HepG2 (cell line): ENCODE measurements around the gene LTC4S. TPM values are rescaled to one million over a fixed set of nuclear protein-coding genes. Genes with fewer than 3 reads are reported as not detected.

Experiments
- ARID4A ChIP-seq: sonication (generic); formaldehyde crosslinking; IDR thresholded peaks from 2 replicates; pipeline ENCODE4 v1.5.0; 2020; ENCODE audit warnings: mild to moderate bottlenecking, missing genetic modification reagents, borderline replicate concordance
- ATM ChIP-seq: fragments of 450-650 bp; IDR thresholded peaks from 2 replicates; pipeline ENCODE4 v1.7.1; 2017; ENCODE audit warnings: mild to moderate bottlenecking, borderline replicate concordance
- BRCA1 ChIP-seq: sonication (generic); formaldehyde crosslinking; IDR thresholded peaks from 2 replicates; pipeline ENCODE4 v1.4.0; 2020; ENCODE audit warnings: missing genetic modification reagents
- HOXA3 ChIP-seq: sonication (generic); formaldehyde crosslinking; IDR thresholded peaks from 2 replicates; pipeline ENCODE4 v1.5.0; 2020; ENCODE audit warnings: missing genetic modification reagents
- IRX3 ChIP-seq: sonication (generic); formaldehyde crosslinking; IDR thresholded peaks from 2 replicates; pipeline ENCODE4 v1.8.1; 2023; ENCODE audit warnings: mild to moderate bottlenecking, low read depth, missing genetic modification reagents, borderline replicate concordance
- KAT2B ChIP-seq: fragments of 150-350 bp; IDR thresholded peaks from 2 replicates; pipeline ENCODE4 v1.6.1; 2014; ENCODE audit warnings: low read depth, low read length, borderline replicate concordance
- MYNN ChIP-seq: sonication (generic); formaldehyde crosslinking; IDR thresholded peaks from 2 replicates; pipeline ENCODE4 v1.4.0; 2020; ENCODE audit warnings: mild to moderate bottlenecking, low read depth, missing genetic modification reagents
- NFKB2 ChIP-seq: sonication (generic); formaldehyde crosslinking; IDR thresholded peaks from 2 replicates; pipeline ENCODE4 v1.4.0; 2020; ENCODE audit warnings: missing genetic modification reagents, borderline replicate concordance
- NKX3-1 ChIP-seq: sonication (generic); formaldehyde crosslinking; IDR thresholded peaks from 2 replicates; pipeline ENCODE4 v1.5.0; 2020; ENCODE audit warnings: missing genetic modification reagents
- SP140L ChIP-seq: sonication (generic); formaldehyde crosslinking; IDR thresholded peaks from 2 replicates; pipeline ENCODE4 v1.4.0; 2020; ENCODE audit warnings: missing genetic modification reagents, borderline replicate concordance
- SP5 ChIP-seq: IDR thresholded peaks from 2 replicates; pipeline ENCODE4 v1.6.1; 2016; ENCODE audit warnings: low read depth, borderline replicate concordance
- TP53 ChIP-seq: sonication (generic); formaldehyde crosslinking; conservative IDR thresholded peaks from 2 replicates; pipeline ENCODE4 v1.4.0; 2020; ENCODE audit warnings: missing genetic modification reagents
- ZEB1 ChIP-seq: IDR thresholded peaks from 2 replicates; pipeline ENCODE4 v1.6.1; 2012; ENCODE audit warnings: mild to moderate bottlenecking, low read depth, inconsistent platforms; ENCODE audit not compliant: insufficient replicate concordance
- ZKSCAN5 ChIP-seq: sonication (generic); formaldehyde crosslinking; IDR thresholded peaks from 2 replicates; pipeline ENCODE4 v1.5.1; 2020; ENCODE audit warnings: mild to moderate bottlenecking, missing genetic modification reagents
- ZNF382 ChIP-seq: sonication (generic); formaldehyde crosslinking; IDR thresholded peaks from 2 replicates; pipeline ENCODE4 v1.5.0; 2020; ENCODE audit warnings: missing genetic modification reagents, mild to moderate bottlenecking, borderline replicate concordance
- ZNF430 ChIP-seq: sonication (generic); formaldehyde crosslinking; IDR thresholded peaks from 2 replicates; pipeline ENCODE4 v1.9.0; 2021; ENCODE audit warnings: mild to moderate bottlenecking, missing genetic modification reagents
- ZNF563 ChIP-seq: sonication (generic); formaldehyde crosslinking; IDR thresholded peaks from 2 replicates; pipeline ENCODE4 v1.8.0; 2022; ENCODE audit warnings: mild to moderate bottlenecking, moderate library complexity, missing genetic modification reagents
- ZNF691 ChIP-seq: sonication (generic); formaldehyde crosslinking; IDR thresholded peaks from 2 replicates; pipeline ENCODE4 v1.4.0; 2020; ENCODE audit warnings: missing genetic modification reagents, low read depth, mild to moderate bottlenecking, borderline replicate concordance
- ZNF775 ChIP-seq: sonication (generic); formaldehyde crosslinking; IDR thresholded peaks from 2 replicates; pipeline ENCODE4 v1.4.0; 2020; ENCODE audit warnings: missing genetic modification reagents, mild to moderate bottlenecking, moderate library complexity, borderline replicate concordance
- ZNF879 ChIP-seq: sonication (generic); formaldehyde crosslinking; IDR thresholded peaks from 2 replicates; pipeline ENCODE4 v1.8.1; 2023; ENCODE audit warnings: missing genetic modification reagents
- polyA plus RNA-seq, 8 experiments: library from polyadenylated mRNA; depleted of rRNA in 3 of 8; stranded (reverse) in 7 of 8; unstranded in 1 of 8; fragments of >200 nt; fragmentation: Illumina TruSeq in 4 of 8; extraction: Trizol in 4 of 8; gene quantifications; 2 replicates each; pipeline versions ENCODE4 v1.2.1 to v1.2.3, GENCODE V29; 2011 to 2016; ENCODE audit warnings: low read depth in 4 of 8, missing spikeins in 1 of 8, mixed read lengths in 1 of 8; ENCODE audit not compliant: insufficient read depth in 1 of 8
- total RNA-seq, 5 experiments: library from RNA; depleted of rRNA; stranded (reverse); fragments of >200 nt; fragmentation: Illumina TruSeq; extraction: Trizol; gene quantifications; 2 replicates each; pipeline ENCODE4 v1.2.3, GENCODE V29; 2016; ENCODE audit warnings: low read depth in 1 of 5
- TF ChIP-seq, protein P1 (sequence below): sonication (generic); formaldehyde crosslinking; IDR thresholded peaks from 2 replicates; pipeline ENCODE4 v1.4.0; 2020; ENCODE audit warnings: missing genetic modification reagents; ENCODE audit errors: not compliant biosample characterization
- TF ChIP-seq, protein P2 (sequence below): sonication (generic); formaldehyde crosslinking; IDR thresholded peaks from 2 replicates; pipeline ENCODE4 v1.4.0; 2020; ENCODE audit warnings: missing genetic modification reagents, borderline replicate concordance

LTC4S gene
- total and polyA plus RNA-seq, 2 of the 13 experiments (the other 11 are each of a cell fraction or from before 2014, with no cell fraction given): 0.35 TPM; not detected in 1

GRCh38 chr5:179818746-179819295 lies 25.0 kb downstream of the LTC4S start (continued):
- TF ChIP-seq TP53 (CRISPR knock-in tag): no peak
- 0 out of 2 replicates have a peak, but pooled peaks have one; percentile 9 for TF ChIP-seq BRCA1
- no peak for TF ChIP-seq ZNF879 (CRISPR knock-in tag)
- peak; percentile 17; the same call in 1 of the 2 replicates for TF ChIP-seq NKX3-1
- peak; percentile 96 for TF ChIP-seq ARID4A
- TF ChIP-seq ATM: no peak
- no peak for TF ChIP-seq ZNF691 (CRISPR knock-in tag)
- TF ChIP-seq SP140L (CRISPR knock-in tag): no peak
- TF ChIP-seq IRX3 (CRISPR knock-in tag): no peak
- TF ChIP-seq SP5 (CRISPR knock-in tag): peak; percentile 85
- TF ChIP-seq ZNF563 (CRISPR knock-in tag): peak; percentile 44; the same call in 1 of the 2 replicates
- no peak for TF ChIP-seq ZKSCAN5 (CRISPR knock-in tag)
- peak; percentile 88; the same call in 1 of the 2 replicates for TF ChIP-seq HOXA3 (CRISPR knock-in tag)
- TF ChIP-seq, protein P1, sequence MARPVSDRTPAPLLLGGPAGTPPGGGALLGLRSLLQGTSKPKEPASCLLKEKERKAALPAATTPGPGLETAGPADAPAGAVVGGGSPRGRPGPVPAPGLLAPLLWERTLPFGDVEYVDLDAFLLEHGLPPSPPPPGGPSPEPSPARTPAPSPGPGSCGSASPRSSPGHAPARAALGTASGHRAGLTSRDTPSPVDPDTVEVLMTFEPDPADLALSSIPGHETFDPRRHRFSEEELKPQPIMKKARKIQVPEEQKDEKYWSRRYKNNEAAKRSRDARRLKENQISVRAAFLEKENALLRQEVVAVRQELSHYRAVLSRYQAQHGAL (CRISPR knock-in tag): no peak
- no peak for TF ChIP-seq KAT2B
- TF ChIP-seq, protein P2, sequence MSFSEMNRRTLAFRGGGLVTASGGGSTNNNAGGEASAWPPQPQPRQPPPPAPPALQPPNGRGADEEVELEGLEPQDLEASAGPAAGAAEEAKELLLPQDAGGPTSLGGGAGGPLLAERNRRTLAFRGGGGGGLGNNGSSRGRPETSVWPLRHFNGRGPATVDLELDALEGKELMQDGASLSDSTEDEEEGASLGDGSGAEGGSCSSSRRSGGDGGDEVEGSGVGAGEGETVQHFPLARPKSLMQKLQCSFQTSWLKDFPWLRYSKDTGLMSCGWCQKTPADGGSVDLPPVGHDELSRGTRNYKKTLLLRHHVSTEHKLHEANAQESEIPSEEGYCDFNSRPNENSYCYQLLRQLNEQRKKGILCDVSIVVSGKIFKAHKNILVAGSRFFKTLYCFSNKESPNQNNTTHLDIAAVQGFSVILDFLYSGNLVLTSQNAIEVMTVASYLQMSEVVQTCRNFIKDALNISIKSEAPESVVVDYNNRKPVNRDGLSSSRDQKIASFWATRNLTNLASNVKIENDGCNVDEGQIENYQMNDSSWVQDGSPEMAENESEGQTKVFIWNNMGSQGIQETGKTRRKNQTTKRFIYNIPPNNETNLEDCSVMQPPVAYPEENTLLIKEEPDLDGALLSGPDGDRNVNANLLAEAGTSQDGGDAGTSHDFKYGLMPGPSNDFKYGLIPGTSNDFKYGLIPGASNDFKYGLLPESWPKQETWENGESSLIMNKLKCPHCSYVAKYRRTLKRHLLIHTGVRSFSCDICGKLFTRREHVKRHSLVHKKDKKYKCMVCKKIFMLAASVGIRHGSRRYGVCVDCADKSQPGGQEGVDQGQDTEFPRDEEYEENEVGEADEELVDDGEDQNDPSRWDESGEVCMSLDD (CRISPR knock-in tag): peak; percentile 97
- no peak for TF ChIP-seq ZNF775 (CRISPR knock-in tag)
- 0 out of 2 replicates have a peak, but pooled peaks have one; percentile 63 for TF ChIP-seq ZNF430 (CRISPR knock-in tag)
- TF ChIP-seq ZNF382 (CRISPR knock-in tag): no peak
- TF ChIP-seq ZEB1: no peak
- no peak for TF ChIP-seq MYNN (CRISPR knock-in tag)
- TF ChIP-seq NFKB2 (CRISPR knock-in tag): 0 out of 2 replicates have a peak, but pooled peaks have one; percentile 61
